WTC11 (cell line): ENCODE data around the gene LENEP. TPM values are rescaled to one million over a fixed set of nuclear protein-coding genes. Genes with fewer than 3 reads are reported as not detected.

Experiments used
- ATF6 ChIP-seq: sonication (generic); formaldehyde crosslinking; IDR thresholded peaks from 2 replicates; pipeline ENCODE4 v1.8.1; 2023; ENCODE audit warnings: mild to moderate bottlenecking, missing genetic modification reagents
- E2F1 ChIP-seq: sonication (generic); formaldehyde crosslinking; IDR thresholded peaks from 2 replicates; pipeline ENCODE4 v1.8.0; 2022; ENCODE audit warnings: mild to moderate bottlenecking, missing genetic modification reagents
- ELF4 ChIP-seq: sonication (generic); formaldehyde crosslinking; IDR thresholded peaks from 2 replicates; pipeline ENCODE4 v1.8.1; 2022; ENCODE audit warnings: low read depth, mild to moderate bottlenecking, moderate library complexity, missing genetic modification reagents
- MLX ChIP-seq: sonication (generic); formaldehyde crosslinking; IDR thresholded peaks from 2 replicates; pipeline ENCODE4 v1.8.1; 2023; ENCODE audit warnings: mild to moderate bottlenecking, missing genetic modification reagents, moderate library complexity
- NFYB ChIP-seq: sonication (generic); formaldehyde crosslinking; conservative IDR thresholded peaks from 2 replicates; pipeline ENCODE4 v1.8.0; 2022; ENCODE audit warnings: low read depth, missing genetic modification reagents
- NR3C1 ChIP-seq: sonication (generic); formaldehyde crosslinking; conservative IDR thresholded peaks from 2 replicates; pipeline ENCODE4 v1.8.1; 2023; ENCODE audit warnings: low read depth, mild to moderate bottlenecking, missing genetic modification reagents
- RELA ChIP-seq: sonication (generic); formaldehyde crosslinking; IDR thresholded peaks from 2 replicates; pipeline ENCODE4 v1.8.1; 2022; ENCODE audit warnings: missing genetic modification reagents, mild to moderate bottlenecking, borderline replicate concordance
- SMAD3 ChIP-seq: sonication (generic); formaldehyde crosslinking; IDR thresholded peaks from 2 replicates; pipeline ENCODE4 v1.8.0; 2022; ENCODE audit warnings: missing genetic modification reagents, mild to moderate bottlenecking, borderline replicate concordance
- SOX15 ChIP-seq: fragments of 250-450 bp; sonication (Bioruptor Pico); IDR thresholded peaks from 2 replicates; pipeline ENCODE4 v1.9.0; 2021; ENCODE audit warnings: mild to moderate bottlenecking
- STAT6 ChIP-seq: sonication (generic); formaldehyde crosslinking; conservative IDR thresholded peaks from 2 replicates; pipeline ENCODE4 v1.8.1; 2023; ENCODE audit warnings: mild to moderate bottlenecking, low read depth, missing genetic modification reagents, moderate library complexity
- TCF7 ChIP-seq: sonication (generic); formaldehyde crosslinking; IDR thresholded peaks from 2 replicates; pipeline ENCODE4 v1.8.0; 2022; ENCODE audit warnings: mild to moderate bottlenecking, low read depth, missing genetic modification reagents, moderate library complexity
- TEAD4 ChIP-seq: sonication (generic); formaldehyde crosslinking; IDR thresholded peaks from 2 replicates; pipeline ENCODE4 v1.8.0; 2022; ENCODE audit warnings: mild to moderate bottlenecking, missing genetic modification reagents
- TP53 ChIP-seq: sonication (generic); formaldehyde crosslinking; IDR thresholded peaks from 2 replicates; pipeline ENCODE4 v1.8.1; 2023; ENCODE audit warnings: mild to moderate bottlenecking, missing genetic modification reagents
- USF1 ChIP-seq: sonication (generic); formaldehyde crosslinking; IDR thresholded peaks from 2 replicates; pipeline ENCODE4 v1.8.0; 2022; ENCODE audit warnings: mild to moderate bottlenecking, missing genetic modification reagents
- ZNF121 ChIP-seq: sonication (generic); formaldehyde crosslinking; IDR thresholded peaks from 2 replicates; pipeline ENCODE4 v1.8.0; 2023; ENCODE audit warnings: missing genetic modification reagents
- ZNF138 ChIP-seq: sonication (generic); formaldehyde crosslinking; conservative IDR thresholded peaks from 2 replicates; pipeline ENCODE4 v1.8.1; 2022; ENCODE audit warnings: mild to moderate bottlenecking, moderate library complexity, missing genetic modification reagents
- ZNF232 ChIP-seq: sonication (generic); formaldehyde crosslinking; IDR thresholded peaks from 2 replicates; pipeline ENCODE4 v1.8.0; 2022; ENCODE audit warnings: mild to moderate bottlenecking, missing genetic modification reagents
- ZNF263 ChIP-seq: sonication (generic); formaldehyde crosslinking; IDR thresholded peaks from 2 replicates; pipeline ENCODE4 v1.8.1; 2022; ENCODE audit warnings: low read depth, mild to moderate bottlenecking, moderate library complexity, missing genetic modification reagents
- ZNF423 ChIP-seq: fragments of 250-450 bp; sonication (Bioruptor Pico); IDR thresholded peaks from 2 replicates; pipeline ENCODE4 v2.1.2; 2022; ENCODE audit warnings: mild to moderate bottlenecking, moderate library complexity
- ZNF671 ChIP-seq: fragments of 250-450 bp; sonication (Bioruptor Pico); IDR thresholded peaks from 2 replicates; pipeline ENCODE4 v1.8.0; 2021; ENCODE audit warnings: mild to moderate bottlenecking
- total RNA-seq: library from RNA; stranded (reverse); gene quantifications from 3 replicates; pipeline ENCODE4 v1.2.3, GENCODE V29; 2021
- TF ChIP-seq, protein P1 (sequence below): fragments of 250-450 bp; sonication (Bioruptor Pico); IDR thresholded peaks from 2 replicates; pipeline ENCODE4 v1.9.0; 2021; ENCODE audit warnings: mild to moderate bottlenecking
- TF ChIP-seq, protein P2 (sequence below): sonication (generic); formaldehyde crosslinking; IDR thresholded peaks from 2 replicates; pipeline ENCODE4 v1.8.1; 2022; ENCODE audit warnings: mild to moderate bottlenecking, moderate library complexity, missing genetic modification reagents
- TF ChIP-seq, protein P3 (sequence below): sonication (generic); formaldehyde crosslinking; IDR thresholded peaks from 2 replicates; pipeline ENCODE4 v1.8.0; 2022; ENCODE audit warnings: mild to moderate bottlenecking, missing genetic modification reagents
- TF ChIP-seq, protein P4 (sequence below): fragments of 250-450 bp; sonication (Bioruptor Pico); IDR thresholded peaks from 2 replicates; pipeline ENCODE4 v1.9.0; 2021; ENCODE audit warnings: mild to moderate bottlenecking

Gene LENEP
- total RNA-seq, 1 experiment from 2014 or later = 1.2 TPM

DNA sequence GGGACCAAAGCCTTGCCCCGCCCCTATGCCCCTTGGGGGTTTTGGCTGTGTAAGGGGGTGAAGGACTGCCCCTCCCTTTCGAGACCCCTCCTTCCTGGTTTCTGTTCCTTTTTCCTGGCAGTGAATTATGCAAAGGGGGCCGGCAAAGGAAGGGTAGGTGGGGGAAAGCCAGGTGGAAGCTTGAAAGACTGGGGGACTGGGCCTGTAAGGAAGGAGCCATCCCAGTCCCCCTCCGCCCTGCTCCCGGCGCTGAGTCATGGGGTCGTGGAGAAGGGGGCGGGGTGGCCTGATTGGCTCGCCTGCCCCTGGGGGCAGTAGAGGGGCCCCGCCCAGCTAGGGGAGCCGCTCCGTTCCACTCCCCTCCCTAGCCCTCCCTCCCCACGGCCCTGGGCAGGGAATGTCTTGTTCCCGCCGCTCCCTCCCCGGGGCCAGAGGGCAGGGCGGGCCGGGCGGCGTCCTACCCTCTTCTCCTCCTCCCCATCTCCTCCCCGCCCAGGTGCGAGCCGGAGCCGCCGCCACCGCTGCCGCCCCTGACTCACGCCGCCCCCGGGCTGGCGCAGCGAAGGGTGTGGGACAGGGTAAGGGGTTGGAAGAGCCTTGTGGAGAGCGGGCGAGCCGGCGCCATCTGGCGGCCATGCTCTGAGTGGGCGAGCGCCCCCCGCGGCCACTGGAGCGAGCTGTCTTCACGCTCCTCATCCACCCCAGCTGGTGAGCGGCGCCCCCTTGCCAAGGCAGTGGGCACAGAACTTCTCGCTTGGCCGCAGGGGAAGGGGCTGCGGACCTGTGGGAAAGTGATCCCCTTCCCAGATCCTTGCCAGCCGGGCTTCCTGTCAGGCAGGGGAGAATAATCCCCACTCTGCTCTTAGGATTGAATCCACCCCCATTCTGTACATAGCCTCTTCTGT is 23.9 kb downstream of the LENEP start (continued):
- TF ChIP-seq, protein P1, sequence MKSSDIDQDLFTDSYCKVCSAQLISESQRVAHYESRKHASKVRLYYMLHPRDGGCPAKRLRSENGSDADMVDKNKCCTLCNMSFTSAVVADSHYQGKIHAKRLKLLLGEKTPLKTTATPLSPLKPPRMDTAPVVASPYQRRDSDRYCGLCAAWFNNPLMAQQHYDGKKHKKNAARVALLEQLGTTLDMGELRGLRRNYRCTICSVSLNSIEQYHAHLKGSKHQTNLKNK (CRISPR knock-in tag) = no peak
- TF ChIP-seq ZNF263 (CRISPR knock-in tag) (0 out of 2 replicates have a peak, but pooled peaks have one; percentile 8), STAT6 (CRISPR knock-in tag) (no peak), ZNF121 (CRISPR knock-in tag) (no peak), ZNF671 (CRISPR knock-in tag) (no peak), ELF4 (no peak), RELA (CRISPR knock-in tag) (no peak), MLX (CRISPR knock-in tag) (no peak), SMAD3 (peak; percentile 44; the same call in 1 of the 2 replicates), SOX15 (CRISPR knock-in tag) (no peak), TCF7 (no peak), ZNF138 (CRISPR knock-in tag) (peak; percentile 80; the same call in 1 of the 2 replicates), ZNF232 (CRISPR knock-in tag) (peak; percentile 56), ZNF423 (CRISPR knock-in tag) (no peak), TP53 (CRISPR knock-in tag) (peak; percentile 77; the same call in 1 of the 2 replicates), NFYB (0 out of 2 replicates have a peak, but pooled peaks have one; percentile 14), USF1 (CRISPR knock-in tag) (peak; percentile 61; the same call in 1 of the 2 replicates), E2F1 (CRISPR knock-in tag) (0 out of 2 replicates have a peak, but pooled peaks have one; percentile 60), ATF6 (no peak), TEAD4 (CRISPR knock-in tag) (no peak), NR3C1 (CRISPR knock-in tag) (no peak)
- TF ChIP-seq, protein P2, sequence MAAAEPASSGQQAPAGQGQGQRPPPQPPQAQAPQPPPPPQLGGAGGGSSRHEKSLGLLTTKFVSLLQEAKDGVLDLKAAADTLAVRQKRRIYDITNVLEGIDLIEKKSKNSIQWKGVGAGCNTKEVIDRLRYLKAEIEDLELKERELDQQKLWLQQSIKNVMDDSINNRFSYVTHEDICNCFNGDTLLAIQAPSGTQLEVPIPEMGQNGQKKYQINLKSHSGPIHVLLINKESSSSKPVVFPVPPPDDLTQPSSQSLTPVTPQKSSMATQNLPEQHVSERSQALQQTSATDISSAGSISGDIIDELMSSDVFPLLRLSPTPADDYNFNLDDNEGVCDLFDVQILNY (CRISPR knock-in tag) = peak; percentile 93
- TF ChIP-seq, protein P3, sequence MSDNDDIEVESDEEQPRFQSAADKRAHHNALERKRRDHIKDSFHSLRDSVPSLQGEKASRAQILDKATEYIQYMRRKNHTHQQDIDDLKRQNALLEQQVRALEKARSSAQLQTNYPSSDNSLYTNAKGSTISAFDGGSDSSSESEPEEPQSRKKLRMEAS (CRISPR knock-in tag) = peak; percentile 77
- TF ChIP-seq, protein P4, sequence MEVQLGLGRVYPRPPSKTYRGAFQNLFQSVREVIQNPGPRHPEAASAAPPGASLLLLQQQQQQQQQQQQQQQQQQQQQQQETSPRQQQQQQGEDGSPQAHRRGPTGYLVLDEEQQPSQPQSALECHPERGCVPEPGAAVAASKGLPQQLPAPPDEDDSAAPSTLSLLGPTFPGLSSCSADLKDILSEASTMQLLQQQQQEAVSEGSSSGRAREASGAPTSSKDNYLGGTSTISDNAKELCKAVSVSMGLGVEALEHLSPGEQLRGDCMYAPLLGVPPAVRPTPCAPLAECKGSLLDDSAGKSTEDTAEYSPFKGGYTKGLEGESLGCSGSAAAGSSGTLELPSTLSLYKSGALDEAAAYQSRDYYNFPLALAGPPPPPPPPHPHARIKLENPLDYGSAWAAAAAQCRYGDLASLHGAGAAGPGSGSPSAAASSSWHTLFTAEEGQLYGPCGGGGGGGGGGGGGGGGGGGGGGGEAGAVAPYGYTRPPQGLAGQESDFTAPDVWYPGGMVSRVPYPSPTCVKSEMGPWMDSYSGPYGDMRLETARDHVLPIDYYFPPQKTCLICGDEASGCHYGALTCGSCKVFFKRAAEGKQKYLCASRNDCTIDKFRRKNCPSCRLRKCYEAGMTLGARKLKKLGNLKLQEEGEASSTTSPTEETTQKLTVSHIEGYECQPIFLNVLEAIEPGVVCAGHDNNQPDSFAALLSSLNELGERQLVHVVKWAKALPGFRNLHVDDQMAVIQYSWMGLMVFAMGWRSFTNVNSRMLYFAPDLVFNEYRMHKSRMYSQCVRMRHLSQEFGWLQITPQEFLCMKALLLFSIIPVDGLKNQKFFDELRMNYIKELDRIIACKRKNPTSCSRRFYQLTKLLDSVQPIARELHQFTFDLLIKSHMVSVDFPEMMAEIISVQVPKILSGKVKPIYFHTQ (CRISPR knock-in tag) = no peak
